Subcutaneous adipose tissue (tissue), 4 donors: ENCODE results near the gene CYB5R3. TPM values are rescaled to one million over a fixed set of nuclear protein-coding genes. Genes with fewer than 3 reads are reported as not detected.

Experiments
- total RNA-seq, 4 donors: library from RNA; depleted of rRNA; stranded (reverse); fragments of >200 nt; gene quantifications; one replicate each; pipeline ENCODE4 v1.1.0, GENCODE V29; 2016
- TF ChIP-seq, protein P1 (sequence below): fragments of 450-650 bp; IDR thresholded peaks from one replicate; pipeline ENCODE4 v1.5.1; 2016; ENCODE audit warnings: low read depth, mild to moderate bottlenecking, control low read depth, antibody characterized with exemption, moderate library complexity

CYB5R3 gene
- total RNA-seq, 4 donors from 2014 or later: 131 to 381 (median 222) TPM

DNA sequence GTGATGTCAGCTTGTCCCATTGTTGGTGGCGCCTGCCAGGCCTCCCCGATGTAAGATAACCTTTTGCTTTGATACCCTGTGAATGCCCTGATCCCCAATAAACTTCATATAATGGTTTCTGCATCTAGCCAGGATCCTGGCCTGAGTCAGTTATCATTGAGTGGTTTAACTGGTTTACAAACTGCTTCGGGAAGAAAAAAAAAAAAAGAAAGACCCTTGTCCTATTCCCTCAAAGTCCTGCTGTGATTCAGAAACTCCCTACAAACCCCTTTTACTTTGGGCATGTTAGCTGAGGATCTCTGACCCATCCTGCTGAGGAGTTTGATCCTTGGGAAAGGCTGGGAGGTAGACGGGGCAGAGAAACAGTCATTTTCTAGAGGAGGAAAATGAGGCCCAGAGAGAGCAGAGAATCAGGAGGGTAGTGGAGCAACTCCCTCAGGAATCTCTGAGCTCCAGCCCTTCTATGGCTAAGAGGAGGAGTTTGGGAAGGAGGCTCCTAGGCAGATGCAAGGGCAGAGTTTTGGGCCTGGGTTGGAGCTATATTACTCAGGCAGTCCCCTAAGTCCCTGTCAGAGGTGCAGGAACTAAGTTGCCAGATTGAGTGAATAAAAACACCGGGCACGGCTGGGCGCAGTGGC is 5.4 kb upstream of the CYB5R3 start:
- TF ChIP-seq, protein P1, sequence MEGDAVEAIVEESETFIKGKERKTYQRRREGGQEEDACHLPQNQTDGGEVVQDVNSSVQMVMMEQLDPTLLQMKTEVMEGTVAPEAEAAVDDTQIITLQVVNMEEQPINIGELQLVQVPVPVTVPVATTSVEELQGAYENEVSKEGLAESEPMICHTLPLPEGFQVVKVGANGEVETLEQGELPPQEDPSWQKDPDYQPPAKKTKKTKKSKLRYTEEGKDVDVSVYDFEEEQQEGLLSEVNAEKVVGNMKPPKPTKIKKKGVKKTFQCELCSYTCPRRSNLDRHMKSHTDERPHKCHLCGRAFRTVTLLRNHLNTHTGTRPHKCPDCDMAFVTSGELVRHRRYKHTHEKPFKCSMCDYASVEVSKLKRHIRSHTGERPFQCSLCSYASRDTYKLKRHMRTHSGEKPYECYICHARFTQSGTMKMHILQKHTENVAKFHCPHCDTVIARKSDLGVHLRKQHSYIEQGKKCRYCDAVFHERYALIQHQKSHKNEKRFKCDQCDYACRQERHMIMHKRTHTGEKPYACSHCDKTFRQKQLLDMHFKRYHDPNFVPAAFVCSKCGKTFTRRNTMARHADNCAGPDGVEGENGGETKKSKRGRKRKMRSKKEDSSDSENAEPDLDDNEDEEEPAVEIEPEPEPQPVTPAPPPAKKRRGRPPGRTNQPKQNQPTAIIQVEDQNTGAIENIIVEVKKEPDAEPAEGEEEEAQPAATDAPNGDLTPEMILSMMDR: no peak

DNA sequence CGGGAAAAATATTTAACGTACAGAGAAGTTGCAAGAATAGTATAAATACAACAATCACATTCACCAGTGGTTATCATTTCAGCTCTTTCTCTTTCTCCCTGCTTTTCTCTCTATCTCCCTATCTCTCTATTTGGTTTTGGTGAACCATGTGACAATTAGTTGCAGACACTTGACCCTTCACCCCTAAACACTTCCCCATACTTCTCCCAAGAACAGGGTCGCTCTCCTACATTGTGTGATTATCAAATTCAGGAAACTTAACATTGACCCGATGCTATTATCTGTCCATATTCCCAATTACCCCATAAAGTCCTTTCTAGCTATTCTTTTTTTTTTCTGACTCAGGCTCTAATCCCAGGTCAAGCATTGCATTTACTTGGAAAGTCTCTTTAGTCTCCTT is 4.8 kb upstream of the CYB5R3 start:
- TF ChIP-seq, protein P1: no peak

DNA sequence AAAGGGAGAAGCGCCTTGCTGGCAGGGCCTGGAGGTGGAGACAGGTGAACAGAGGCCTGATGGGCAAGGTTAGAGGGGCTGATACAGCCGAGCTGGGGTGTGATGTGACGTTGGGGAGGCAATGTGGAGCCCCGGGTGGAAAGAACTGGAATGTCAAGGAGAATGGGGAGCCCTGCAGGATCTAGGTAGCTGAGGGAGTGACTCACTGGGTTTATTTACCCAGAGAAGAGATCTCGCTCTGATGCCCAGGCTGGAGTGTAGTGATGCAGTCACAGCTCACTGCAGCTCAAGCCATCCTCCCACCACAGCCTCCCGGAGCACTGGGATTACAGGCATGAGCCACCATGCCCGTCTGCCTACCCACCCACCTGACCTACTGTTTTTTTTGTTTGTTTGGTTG is 1.9 kb upstream of the CYB5R3 start:
- TF ChIP-seq, protein P1: no peak

DNA sequence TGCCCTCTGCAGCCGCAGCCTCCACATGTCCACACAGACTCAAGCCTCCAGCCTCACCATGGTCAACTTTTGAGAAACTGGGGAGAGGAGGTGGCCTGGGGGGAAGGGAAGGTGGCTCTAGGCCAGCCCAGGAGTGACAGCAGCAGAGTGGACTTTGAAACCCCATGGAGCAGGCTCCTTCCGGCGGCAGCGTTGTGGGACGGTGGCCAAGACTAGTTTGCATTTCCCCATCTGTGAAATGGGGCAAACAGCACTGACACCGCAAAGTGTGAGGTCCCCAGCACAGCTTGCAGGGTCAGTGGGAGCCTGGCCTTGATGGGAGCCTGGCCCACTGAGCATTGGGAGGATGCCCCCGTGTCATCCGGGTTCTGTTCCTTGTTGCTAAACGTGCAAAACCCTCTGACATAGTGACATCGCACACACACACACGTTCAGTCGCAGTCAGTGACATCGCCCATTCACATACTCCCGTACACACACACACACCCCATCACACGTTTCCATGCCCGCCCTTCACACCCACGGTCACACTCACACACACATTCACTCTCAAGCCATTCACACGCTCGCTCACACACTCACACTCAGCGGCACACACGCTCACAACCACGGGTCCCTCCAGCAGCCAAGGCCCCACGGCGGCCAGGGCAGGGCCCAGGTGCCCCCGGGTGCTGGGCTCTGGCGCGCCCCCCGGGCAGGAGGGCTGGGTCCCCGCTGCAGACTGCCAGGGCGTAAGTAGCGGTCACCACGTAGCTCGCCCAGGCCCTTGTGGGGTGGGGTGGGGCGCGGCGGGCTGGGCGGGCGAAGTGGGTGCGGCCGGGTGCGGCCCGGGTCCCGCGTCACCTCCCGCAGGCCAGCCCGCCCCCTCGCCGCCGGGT is 585 bp downstream of the CYB5R3 start:
- TF ChIP-seq, protein P1: no peak

DNA sequence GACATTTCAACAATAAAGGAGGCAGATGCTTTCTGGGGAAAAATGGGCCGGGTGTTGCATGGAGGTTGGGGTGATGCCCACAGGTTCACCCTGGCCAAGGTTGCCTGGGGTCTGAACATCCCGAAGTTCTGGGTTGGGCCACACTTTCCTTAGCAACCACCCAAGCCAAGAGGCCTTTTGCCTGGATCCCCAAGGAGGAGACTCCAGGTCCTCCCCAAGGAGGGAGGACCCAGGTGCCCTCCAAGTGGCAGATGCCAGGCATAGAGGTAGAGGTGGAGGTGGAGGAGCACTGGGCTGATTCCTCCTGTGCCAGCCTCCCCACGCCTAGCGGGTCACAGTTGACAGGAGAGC is 1.2 kb downstream of the CYB5R3 start:
- TF ChIP-seq, protein P1: no peak

DNA sequence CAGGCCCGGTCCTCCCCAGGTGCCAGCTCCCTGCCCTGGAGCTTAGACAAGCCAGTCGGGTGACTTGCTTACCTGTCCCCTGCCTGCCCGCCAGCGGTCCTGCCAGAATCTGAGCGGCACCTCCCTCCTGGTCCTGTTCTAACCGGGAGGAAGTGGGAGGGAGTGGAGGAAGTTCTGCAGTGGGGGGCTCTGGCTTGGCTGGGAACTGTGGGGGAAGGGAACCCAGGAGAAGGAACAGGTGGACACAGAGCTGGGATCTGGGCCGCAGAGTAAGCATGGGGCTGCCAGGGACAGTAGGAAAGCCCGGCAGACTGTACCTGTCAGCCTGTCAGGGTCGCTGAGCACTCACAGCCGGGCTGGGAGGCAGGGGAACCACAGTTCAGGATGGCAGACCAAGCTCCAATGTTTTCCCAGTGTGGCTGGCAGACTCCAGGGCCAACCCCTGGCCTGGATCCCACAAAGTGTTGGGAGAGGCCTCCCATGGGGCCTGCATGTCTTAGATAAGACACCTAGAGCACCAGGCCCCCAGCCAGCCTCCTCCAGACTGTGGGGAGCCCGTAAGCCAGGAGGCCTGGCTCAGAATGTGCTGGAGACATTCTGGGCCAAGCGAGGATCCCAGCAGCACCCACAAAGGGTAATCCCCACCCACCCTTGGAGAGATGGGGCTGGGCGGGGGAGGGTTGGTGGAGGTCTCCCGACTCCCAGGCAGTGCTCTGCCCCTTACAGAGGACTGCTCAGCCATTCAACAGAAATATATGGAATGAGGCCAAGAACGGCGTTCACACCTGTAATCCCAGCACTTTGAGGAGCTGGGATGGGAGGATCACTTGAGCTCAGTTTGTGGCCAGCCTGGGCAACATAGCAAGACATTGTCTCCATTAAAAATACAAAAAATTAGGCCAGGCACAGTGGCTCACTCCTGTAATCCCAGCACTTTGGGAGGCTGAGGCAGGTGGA is 2.3 kb downstream of the CYB5R3 start:
- TF ChIP-seq, protein P1: no peak
